Superior temporal gyrus (tissue), 1 donor: ENCODE measurements around the gene CUTA.
"Not testable (repeated sequence)": the region's sequence is repeated elsewhere in the genome, so short reads cannot be mapped to it uniquely, and the experiment has no call there.

ENCODE experiments used
- DNase-seq: peaks from one replicate; pipeline ENCODE4 v3.0.0-alpha.2; 2016; ENCODE audit errors: extremely low spot score

CUTA gene

GRCh38 chr6:33372526-33373123 lies 45.3 kb downstream of the CUTA start:
- no peak for DNase-seq

- DNase-seq: not testable (repeated sequence)
Measured at GRCh38 chr6:33371901-33372300, 46.0 kb downstream of the CUTA start.

- not testable (repeated sequence) for DNase-seq
Measured at GRCh38 chr6:33367715-33368025, 50.2 kb downstream of the CUTA start.

- DNase-seq: no peak
Measured at GRCh38 chr6:33367009-33367714, 50.7 kb downstream of the CUTA start.
